Peyer's patch (tissue), 4 donors: ENCODE measurements around the gene IFITM1. TPM values are rescaled to one million over a fixed set of nuclear protein-coding genes. Genes with fewer than 3 reads are reported as not detected.

Experiments used
- DNase-seq, 3 donors: peaks; one replicate each; pipeline ENCODE4 v3.0.0-alpha.2; 2017 to 2019
- H3K27ac ChIP-seq, 4 donors: fragments of 200-600 bp; sonication (generic); one replicate each; pipeline ENCODE4 v1.5.1; 2016 to 2019
- H3K27me3 ChIP-seq, 2 donors: fragments of 200-600 bp; sonication (generic); one replicate each; pipeline ENCODE4 v1.5.1; 2019
- H3K36me3 ChIP-seq, 3 donors: fragments of 200-600 bp; sonication (generic); one replicate each; pipeline ENCODE4 v1.5.1; 2016 to 2019
- H3K4me1 ChIP-seq, 4 donors: fragments of 200-600 bp; sonication (generic); one replicate each; pipeline ENCODE4 v1.5.1; 2016 to 2019
- H3K4me3 ChIP-seq, 4 donors: fragments of 200-600 bp; sonication (generic); 1 replicate in 3 of 4; 2 replicates in 1 of 4; pipeline ENCODE4 v1.5.1; 2016 to 2019; ENCODE audit warnings: mild to moderate bottlenecking in 1 of 4
- H3K9me3 ChIP-seq, 4 donors: fragments of 200-600 bp; sonication (generic); one replicate each; pipeline ENCODE4 v1.5.1; 2016 to 2019; ENCODE audit warnings: mild to moderate bottlenecking in 1 of 4
- POLR2A ChIP-seq, 2 donors: fragments of 450-650 bp; IDR thresholded peaks; one replicate each; pipeline ENCODE4 v1.5.1; 2017; ENCODE audit warnings: antibody characterized with exemption in 2 of 2, mild to moderate bottlenecking in 2 of 2, moderate library complexity in 2 of 2
- small RNA-seq, 2 donors: library from RNA; depleted of rRNA; stranded (forward); fragments of <200 nt; gene quantifications; one replicate each; pipeline ENCODE3, GENCODE V24; 2016
- total RNA-seq, 4 donors: library from RNA; depleted of rRNA; stranded (reverse); fragments of >200 nt; gene quantifications; one replicate each; pipeline ENCODE4 v1.1.0, GENCODE V29; 2016
- TF ChIP-seq, protein P1 (sequence below), 6 experiments: fragments of 450-650 bp in 4 of 6; fragments of 200-600 bp in 2 of 6; sonication (generic) in 1 of 6; IDR thresholded peaks; one replicate each; pipeline ENCODE4 v1.5.1; 2017 to 2019; ENCODE audit warnings: antibody characterized with exemption in 6 of 6, mild to moderate bottlenecking in 3 of 6, moderate library complexity in 1 of 6

The IFITM1 gene
- total RNA-seq, 4 donors from 2014 or later, result 45.9 to 141 (median 89.6) TPM

DNA sequence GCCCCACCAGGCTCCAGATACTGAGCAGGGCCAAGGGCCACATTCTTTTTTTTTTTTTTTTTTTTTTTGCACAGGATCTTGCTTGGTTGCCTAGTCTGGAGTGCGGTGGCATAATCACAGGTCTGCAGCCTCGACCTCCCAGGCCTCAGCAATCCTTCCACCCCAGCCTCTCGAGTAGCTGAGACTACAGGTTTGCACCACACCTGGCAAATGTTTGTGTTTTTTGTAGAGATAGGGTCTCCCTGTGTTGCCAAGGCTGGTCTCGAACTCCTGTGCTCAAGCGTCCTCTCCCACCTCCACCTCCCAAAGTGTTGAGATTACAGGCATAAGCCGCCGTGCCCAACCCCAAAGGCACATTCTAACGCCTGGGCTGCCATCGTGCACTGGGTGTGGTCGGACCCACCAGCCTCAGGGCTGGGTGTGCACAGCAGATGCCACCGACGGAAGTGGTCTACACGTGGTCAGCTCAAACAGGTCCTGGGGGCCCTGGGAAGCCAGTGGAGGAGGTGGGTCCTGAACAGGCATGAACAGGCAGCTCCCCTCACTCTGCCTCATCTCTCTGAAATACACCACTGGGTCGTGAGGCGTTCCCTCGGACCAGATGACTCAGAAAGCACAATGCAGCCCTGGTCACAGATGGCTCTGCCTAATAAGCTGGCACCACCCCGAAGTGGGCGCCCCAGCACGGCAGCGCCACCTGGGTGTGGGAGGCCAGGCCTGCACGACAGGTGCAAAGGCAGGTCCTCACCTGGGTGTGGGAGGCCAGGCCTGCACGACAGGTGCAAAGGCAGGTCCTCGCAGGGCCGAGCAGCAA lies 50.3 kb downstream of the IFITM1 start:
- no peaks in the 10 kb centered on the region for H3K9me3 ChIP-seq
- no peak overlapping the region for H3K4me3 ChIP-seq
- H3K27me3 ChIP-seq, result peaks cover 0 to 9% of the 10 kb centered on the region in 2 donors
- TF ChIP-seq, protein P1, sequence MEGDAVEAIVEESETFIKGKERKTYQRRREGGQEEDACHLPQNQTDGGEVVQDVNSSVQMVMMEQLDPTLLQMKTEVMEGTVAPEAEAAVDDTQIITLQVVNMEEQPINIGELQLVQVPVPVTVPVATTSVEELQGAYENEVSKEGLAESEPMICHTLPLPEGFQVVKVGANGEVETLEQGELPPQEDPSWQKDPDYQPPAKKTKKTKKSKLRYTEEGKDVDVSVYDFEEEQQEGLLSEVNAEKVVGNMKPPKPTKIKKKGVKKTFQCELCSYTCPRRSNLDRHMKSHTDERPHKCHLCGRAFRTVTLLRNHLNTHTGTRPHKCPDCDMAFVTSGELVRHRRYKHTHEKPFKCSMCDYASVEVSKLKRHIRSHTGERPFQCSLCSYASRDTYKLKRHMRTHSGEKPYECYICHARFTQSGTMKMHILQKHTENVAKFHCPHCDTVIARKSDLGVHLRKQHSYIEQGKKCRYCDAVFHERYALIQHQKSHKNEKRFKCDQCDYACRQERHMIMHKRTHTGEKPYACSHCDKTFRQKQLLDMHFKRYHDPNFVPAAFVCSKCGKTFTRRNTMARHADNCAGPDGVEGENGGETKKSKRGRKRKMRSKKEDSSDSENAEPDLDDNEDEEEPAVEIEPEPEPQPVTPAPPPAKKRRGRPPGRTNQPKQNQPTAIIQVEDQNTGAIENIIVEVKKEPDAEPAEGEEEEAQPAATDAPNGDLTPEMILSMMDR (IDR thresholded peaks at IDR 0.05), result peak; percentile 35 to 93 (median 54)
- TF ChIP-seq POLR2A (IDR thresholded peaks at IDR 0.05), result no peak
- DNase-seq, result peak; percentile 55 to 92 (median 76)
- no peaks in the 10 kb centered on the region for H3K36me3 ChIP-seq
- peak overlapping the region in 1 of 4 donors; percentile 21 for H3K27ac ChIP-seq
- H3K4me1 ChIP-seq, result peaks cover 0 to 7% (median 3%) of the 10 kb centered on the region in 4 donors

Small RNA genes within 50 kb of the gene (small RNA-seq; reads per million reads assigned to genes)
- 0 reads per million in 2 donors for gene AC136475.6

Other genes starting within 250 kb of the IFITM1 start
- not detected for gene SCGB1C1, start 121.0 kb upstream of the IFITM1 start, total RNA-seq
- 10 to 100 TPM; 20.6 to 69.7 (median 40.1) TPM for gene BET1L, start 106.6 kb upstream of the IFITM1 start, total RNA-seq
- 100 to 1,000 TPM in 1 of 4 donors, 10 to 100 TPM in 3; 65.0 to 108 (median 86.8) TPM for gene RIC8A, start 106.3 kb upstream of the IFITM1 start, total RNA-seq
- 10 to 100 TPM; 21.2 to 36.3 (median 29.3) TPM for gene SIRT3, start 77.7 kb upstream of the IFITM1 start, total RNA-seq
- 100 to 1,000 TPM in 2 of 4 donors, 10 to 100 TPM in 2; 74.5 to 125 (median 96.9) TPM for gene PSMD13, start 77.1 kb upstream of the IFITM1 start, total RNA-seq
- 100 to 1,000 TPM; 109 to 687 (median 492) TPM for gene NLRP6, start 35.6 kb upstream of the IFITM1 start, total RNA-seq
- 100 to 1,000 TPM in 3 of 4 donors, 10 to 100 TPM in 1; 94.2 to 385 (median 317) TPM for gene PGGHG, start 24.9 kb upstream of the IFITM1 start, total RNA-seq
- not detected for gene IFITM5, start 14.5 kb upstream of the IFITM1 start, total RNA-seq
- gene IFITM2, start 6.2 kb upstream of the IFITM1 start, total RNA-seq, result 10 to 100 TPM; 15.6 to 98.2 (median 46.0) TPM
- 100 to 1,000 TPM in 1 of 4 donors, 10 to 100 TPM in 3; 30.6 to 200 (median 84.7) TPM for gene IFITM3, start 6.8 kb downstream of the IFITM1 start, total RNA-seq
- gene B4GALNT4, start 55.5 kb downstream of the IFITM1 start, total RNA-seq, result 10 to 100 TPM in 2 of 4 donors, 1 to 10 TPM in 2; 2.5 to 36.3 (median 9.3) TPM
- gene PKP3, start 80.2 kb downstream of the IFITM1 start, total RNA-seq, result 100 to 1,000 TPM in 3 of 4 donors, 10 to 100 TPM in 1; 95.7 to 254 (median 202) TPM
- 100 to 1,000 TPM in 3 of 4 donors, 10 to 100 TPM in 1; 82.3 to 143 (median 111) TPM for gene SIGIRR, start 101.0 kb downstream of the IFITM1 start, total RNA-seq
- 100 to 1,000 TPM; 161 to 474 (median 254) TPM for gene ANO9, start 128.0 kb downstream of the IFITM1 start, total RNA-seq
- gene PTDSS2, start 136.2 kb downstream of the IFITM1 start, total RNA-seq, result 10 to 100 TPM; 21.0 to 42.7 (median 31.7) TPM
- 100 to 1,000 TPM; 130 to 157 (median 137) TPM for gene RNH1, start 193.2 kb downstream of the IFITM1 start, total RNA-seq
- gene HRAS, start 221.5 kb downstream of the IFITM1 start, total RNA-seq, result 10 to 100 TPM; 27.4 to 55.3 (median 35.1) TPM
- 1 to 10 TPM in 2 of 4 donors, under 1 TPM in 2; 0.67 to 4.1 (median 2.4) TPM for gene LRRC56, start 223.5 kb downstream of the IFITM1 start, total RNA-seq
- 10 to 100 TPM in 3 of 4 donors, 1 to 10 TPM in 1; 6.6 to 32.9 (median 14.1) TPM for gene LMNTD2, start 246.7 kb downstream of the IFITM1 start, total RNA-seq
- 100 to 1,000 TPM in 3 of 4 donors, 10 to 100 TPM in 1; 80.9 to 340 (median 172) TPM for gene RASSF7, start 246.9 kb downstream of the IFITM1 start, total RNA-seq